Measurements from ENCODE around the gene CENPM.

GRCh38 chr22:41898645-41899044 is 48.3 kb downstream of the CENPM start:
- TF ChIP-seq CTCF (IDR thresholded peaks at IDR 0.05; ENCODE audit: low read depth, low read length) (no peak), POLR2A (IDR thresholded peaks at IDR 0.05; ENCODE audit: extremely low read depth, insufficient read length) (no peak), MYC (IDR thresholded peaks at IDR 0.05; ENCODE audit: low read depth, low read length) (no peak), MAX (IDR thresholded peaks at IDR 0.05; ENCODE audit: low read depth, low read length) (no peak)
